Measurements from ENCODE around the gene TBC1D2. TPM values are rescaled to one million over a fixed set of nuclear protein-coding genes. Genes with fewer than 3 reads are reported as not detected.
"Not testable (repeated sequence)": the region's sequence is repeated elsewhere in the genome, so short reads cannot be mapped to it uniquely, and the experiment has no call there.

TBC1D2 gene
- total RNA-seq, 1 donor from 2014 or later, result 1.5 TPM

DNA sequence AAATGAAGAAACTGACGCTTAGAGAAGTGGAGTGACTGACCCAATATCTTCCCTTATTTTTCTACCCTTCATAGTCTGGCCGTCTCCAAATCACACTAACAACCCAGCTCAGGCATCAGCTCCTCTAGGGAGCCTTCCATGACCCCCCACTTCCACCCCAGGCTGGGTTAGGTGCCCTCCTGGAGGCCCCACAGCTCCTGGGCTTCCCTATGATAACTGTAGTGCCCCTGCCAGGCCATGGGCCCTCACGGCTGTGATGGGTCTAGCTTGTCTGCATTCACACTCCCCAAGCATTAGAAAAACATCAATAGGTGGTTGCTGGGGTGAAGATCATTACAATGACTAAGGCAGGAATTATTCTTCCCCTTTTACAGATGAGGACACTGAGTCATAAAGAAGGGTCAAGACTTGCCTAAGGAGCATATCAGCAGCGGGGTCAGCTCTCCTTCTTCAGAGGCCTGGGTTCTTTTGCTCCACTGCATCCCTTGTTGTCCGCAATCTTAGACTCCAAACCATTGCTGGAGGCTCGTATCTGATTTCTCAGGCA, 70.4 kb downstream of the TBC1D2 start:
- no peak for DNase-seq (ENCODE audit: low spot score)
- Mint-ChIP-seq H3K27ac (no peak overlapping the region), H3K36me3 (ENCODE audit: low read depth) (no peaks in the 10 kb centered on the region), H3K4me1 (ENCODE audit: low read depth) (peaks cover 3% of the 10 kb centered on the region), H3K4me3 (ENCODE audit: low read depth) (no peak overlapping the region), H3K9me3 (no peaks in the 10 kb centered on the region), H3K27me3 (ENCODE audit: low read depth) (peaks cover 8% of the 10 kb centered on the region)
- intact Hi-C loops (cut with micrococcal nuclease), result no loop called here

DNA sequence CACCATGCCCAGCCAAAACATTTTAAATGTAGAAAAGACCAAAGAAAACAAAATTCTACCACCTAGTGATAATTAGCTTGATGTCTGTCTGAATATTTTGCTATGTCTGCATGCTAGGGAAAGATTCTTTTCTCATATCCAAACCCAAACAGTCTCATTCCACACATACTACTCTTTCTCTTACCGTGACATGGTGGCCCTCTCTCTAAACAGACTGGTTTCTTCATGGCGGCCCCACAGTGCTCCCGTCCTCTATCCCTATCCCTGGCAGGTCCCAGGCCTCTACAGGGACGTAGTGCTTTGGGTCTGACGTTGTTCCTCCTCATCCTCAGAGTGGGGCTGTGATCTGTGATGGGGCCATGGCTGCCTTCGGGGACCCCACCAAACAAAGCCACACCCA, 71.1 kb downstream of the TBC1D2 start:
- H3K27me3 Mint-ChIP-seq (ENCODE audit: low read depth), result peaks cover 5% of the 10 kb centered on the region
- no peak for DNase-seq (ENCODE audit: low spot score)
- H3K36me3 Mint-ChIP-seq (ENCODE audit: low read depth), result no peaks in the 10 kb centered on the region
- no peak overlapping the region for H3K4me3 Mint-ChIP-seq (ENCODE audit: low read depth)
- no peaks in the 10 kb centered on the region for H3K9me3 Mint-ChIP-seq
- H3K27ac Mint-ChIP-seq, result no peak overlapping the region
- H3K4me1 Mint-ChIP-seq (ENCODE audit: low read depth), result no peaks in the 10 kb centered on the region
- intact Hi-C loops (cut with micrococcal nuclease), result no loop called here

DNA sequence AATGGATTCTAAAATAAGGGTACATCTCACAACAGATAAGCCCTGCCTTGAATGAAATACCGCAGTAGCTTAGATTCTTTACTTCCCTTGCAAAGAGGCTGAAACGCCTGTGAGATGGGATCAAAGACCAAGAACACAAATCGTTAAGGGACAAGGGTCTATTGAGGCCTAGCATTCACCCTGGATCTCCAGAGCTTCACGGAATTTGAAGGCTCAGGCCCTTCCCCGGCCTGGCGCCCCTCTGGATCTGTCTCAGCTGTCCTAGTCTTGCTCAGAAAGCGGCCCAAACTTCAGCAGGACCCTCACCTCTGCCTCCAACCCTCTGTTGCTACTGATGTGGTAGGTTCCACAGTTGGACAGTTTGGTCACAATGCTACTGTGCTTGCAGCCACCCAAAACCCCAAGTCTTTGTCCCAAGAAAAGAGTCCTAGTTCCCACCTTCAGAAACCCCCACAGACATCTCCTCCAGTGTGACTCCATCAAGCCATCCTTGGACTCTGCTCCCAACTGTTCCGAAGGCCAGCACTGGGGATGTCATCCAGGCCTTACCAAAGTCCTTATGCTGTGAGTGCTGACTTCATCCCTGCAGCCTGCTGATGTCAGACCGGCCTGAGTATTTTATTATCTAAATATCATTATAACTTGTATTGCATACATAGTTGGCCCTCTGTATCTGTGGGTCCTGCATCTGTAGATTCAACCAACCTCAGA, 72.4 kb downstream of the TBC1D2 start:
- intact Hi-C loops (cut with micrococcal nuclease), result no loop called here
- no peaks in the 10 kb centered on the region for H3K4me1 Mint-ChIP-seq (ENCODE audit: low read depth)
- H3K9me3 Mint-ChIP-seq, result no peaks in the 10 kb centered on the region

DNA sequence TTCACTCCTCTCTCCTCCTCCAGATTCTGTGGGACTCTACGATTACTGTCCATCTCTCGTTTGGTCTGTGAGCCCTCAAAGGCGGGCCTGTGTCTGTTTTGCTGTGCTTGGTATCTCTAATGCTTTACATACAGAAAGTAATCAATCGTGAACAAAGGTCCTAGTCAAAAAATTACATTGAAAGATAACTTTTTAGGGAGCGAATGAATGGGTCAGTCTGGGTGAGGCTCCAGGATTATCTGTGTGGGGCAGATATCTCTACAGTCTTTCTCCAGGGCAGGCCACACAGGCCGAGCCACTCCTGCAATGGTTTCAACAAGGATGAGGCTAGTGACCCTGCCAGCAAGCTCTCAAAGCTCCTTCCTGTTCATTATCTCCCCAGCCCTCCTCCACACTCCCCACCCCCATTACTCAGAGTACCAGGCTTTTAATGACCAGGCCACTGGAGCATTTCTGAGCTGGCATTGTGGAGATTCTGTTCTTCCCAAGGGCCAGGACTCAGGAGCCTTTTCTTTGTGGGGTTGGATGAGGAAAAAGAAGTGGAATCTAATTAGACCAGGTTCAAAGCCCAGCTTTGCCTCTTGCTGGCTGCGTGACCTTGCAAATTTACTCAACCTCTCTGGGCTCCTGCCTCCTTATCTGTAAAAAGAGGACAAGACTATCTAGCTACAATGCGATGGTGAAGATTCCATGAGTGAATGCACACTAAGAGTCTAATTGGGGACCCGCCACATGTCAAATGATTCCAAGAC, 73.2 kb downstream of the TBC1D2 start:
- Mint-ChIP-seq H3K27me3 (ENCODE audit: low read depth) (no peaks in the 10 kb centered on the region), H3K36me3 (ENCODE audit: low read depth) (no peaks in the 10 kb centered on the region), H3K27ac (no peak overlapping the region), H3K4me1 (ENCODE audit: low read depth) (no peaks in the 10 kb centered on the region), H3K9me3 (no peaks in the 10 kb centered on the region), H3K4me3 (ENCODE audit: low read depth) (no peak overlapping the region)
- DNase-seq (ENCODE audit: low spot score), result no peak
- intact Hi-C loops (cut with micrococcal nuclease), result no loop called here

More for the DNA sequence above, 72.4 kb downstream of the TBC1D2 start:
- H3K27ac Mint-ChIP-seq, result no peak overlapping the region
- no peak overlapping the region for H3K4me3 Mint-ChIP-seq (ENCODE audit: low read depth)
- H3K27me3 Mint-ChIP-seq (ENCODE audit: low read depth), result no peaks in the 10 kb centered on the region
- no peak for DNase-seq (ENCODE audit: low spot score)
- H3K36me3 Mint-ChIP-seq (ENCODE audit: low read depth), result no peaks in the 10 kb centered on the region

DNA sequence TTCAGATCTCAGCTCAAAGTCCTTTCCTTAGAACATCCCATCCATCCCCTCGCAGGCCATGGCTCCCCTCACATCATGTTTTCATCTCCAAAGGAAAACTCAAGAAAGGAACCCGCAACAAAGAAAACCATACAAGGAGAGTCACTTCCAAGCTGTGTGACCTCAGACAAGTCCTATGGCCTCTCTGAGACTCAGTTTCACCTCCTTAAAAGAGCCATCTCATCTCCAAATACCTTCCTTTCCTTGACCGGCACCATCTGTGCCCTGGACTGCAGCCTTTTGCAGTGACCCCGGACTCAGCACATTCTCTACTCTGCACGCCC, 73.7 kb downstream of the TBC1D2 start:
- Mint-ChIP-seq H3K36me3 (ENCODE audit: low read depth) (no peaks in the 10 kb centered on the region), H3K4me1 (ENCODE audit: low read depth) (no peaks in the 10 kb centered on the region), H3K27me3 (ENCODE audit: low read depth) (no peaks in the 10 kb centered on the region), H3K27ac (no peak overlapping the region), H3K9me3 (no peaks in the 10 kb centered on the region), H3K4me3 (ENCODE audit: low read depth) (no peak overlapping the region)
- no peak for DNase-seq (ENCODE audit: low spot score)
- intact Hi-C loops (cut with micrococcal nuclease), result no loop called here

DNA sequence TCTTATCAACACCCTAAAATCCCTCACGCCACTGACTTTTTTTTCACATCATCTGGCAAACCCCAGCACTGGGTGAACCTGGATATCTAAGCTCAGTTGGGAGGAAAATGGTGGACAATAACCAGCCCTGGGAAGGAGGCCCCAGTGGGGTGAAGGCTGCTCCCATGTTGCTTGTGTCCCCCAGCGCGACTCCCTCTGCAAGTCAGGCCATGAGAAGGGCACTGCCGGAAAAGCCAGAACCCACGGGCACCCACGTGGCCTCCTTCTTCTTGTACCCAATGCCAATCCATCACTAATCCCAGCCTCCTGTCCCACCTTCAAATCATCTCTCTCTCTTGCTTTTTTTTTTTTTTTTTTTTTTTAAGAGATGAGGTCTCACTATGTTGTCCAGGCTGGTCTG, 74.5 kb downstream of the TBC1D2 start:
- Mint-ChIP-seq H3K36me3 (ENCODE audit: low read depth) (no peaks in the 10 kb centered on the region), H3K27ac (no peak overlapping the region), H3K4me3 (ENCODE audit: low read depth) (no peak overlapping the region), H3K27me3 (ENCODE audit: low read depth) (peaks cover 3% of the 10 kb centered on the region), H3K4me1 (ENCODE audit: low read depth) (no peaks in the 10 kb centered on the region), H3K9me3 (no peaks in the 10 kb centered on the region)
- intact Hi-C loops (cut with micrococcal nuclease), result no loop called here
- no peak for DNase-seq (ENCODE audit: low spot score)

DNA sequence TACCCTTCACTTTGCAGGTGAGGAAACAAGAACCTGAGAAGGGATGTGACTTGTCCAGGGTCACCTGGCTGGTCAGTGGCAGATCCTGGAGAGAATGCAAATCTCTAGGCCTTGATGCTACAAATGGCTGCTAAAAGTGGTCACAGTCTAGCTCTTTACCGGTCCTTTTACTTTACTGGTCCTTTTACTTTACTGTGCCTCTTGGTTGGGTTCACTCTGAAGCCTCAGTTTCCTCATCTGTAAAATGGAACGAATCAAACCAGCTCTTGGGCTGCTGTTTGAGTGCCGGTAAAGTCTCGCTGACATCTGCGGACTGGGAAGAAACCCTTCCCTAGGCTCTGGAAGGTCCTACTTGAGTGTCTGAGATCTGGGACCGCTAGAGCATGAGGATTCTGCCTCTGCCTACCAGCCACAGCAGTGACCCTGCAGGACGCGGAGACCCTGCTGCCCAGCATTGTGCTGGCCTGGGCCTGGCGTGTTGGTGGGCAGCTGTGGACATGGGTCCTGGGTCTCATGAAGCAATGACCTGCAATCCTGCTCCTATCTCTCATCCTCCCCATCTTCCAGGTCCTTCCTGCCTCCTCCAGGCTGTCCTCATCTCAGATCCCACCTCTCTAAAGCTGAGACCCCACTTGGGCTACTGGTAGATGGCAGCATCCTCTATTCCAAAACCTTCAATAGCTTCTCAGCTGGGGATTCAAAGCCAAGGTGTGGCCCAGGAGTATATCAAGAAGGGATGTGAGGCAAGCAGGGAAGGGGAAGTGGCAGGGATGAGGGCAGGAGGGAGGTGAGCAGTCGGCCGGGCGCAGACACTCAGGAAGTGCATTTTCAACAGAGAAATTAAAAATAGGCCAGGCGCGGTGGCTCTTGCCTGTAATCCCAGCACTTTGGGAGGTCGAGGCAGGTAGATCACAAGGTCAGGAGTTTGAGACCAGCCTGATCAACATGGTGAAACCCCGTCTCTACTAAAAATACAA, 76.3 kb downstream of the TBC1D2 start:
- H3K9me3 Mint-ChIP-seq, result no peaks in the 10 kb centered on the region

DNA sequence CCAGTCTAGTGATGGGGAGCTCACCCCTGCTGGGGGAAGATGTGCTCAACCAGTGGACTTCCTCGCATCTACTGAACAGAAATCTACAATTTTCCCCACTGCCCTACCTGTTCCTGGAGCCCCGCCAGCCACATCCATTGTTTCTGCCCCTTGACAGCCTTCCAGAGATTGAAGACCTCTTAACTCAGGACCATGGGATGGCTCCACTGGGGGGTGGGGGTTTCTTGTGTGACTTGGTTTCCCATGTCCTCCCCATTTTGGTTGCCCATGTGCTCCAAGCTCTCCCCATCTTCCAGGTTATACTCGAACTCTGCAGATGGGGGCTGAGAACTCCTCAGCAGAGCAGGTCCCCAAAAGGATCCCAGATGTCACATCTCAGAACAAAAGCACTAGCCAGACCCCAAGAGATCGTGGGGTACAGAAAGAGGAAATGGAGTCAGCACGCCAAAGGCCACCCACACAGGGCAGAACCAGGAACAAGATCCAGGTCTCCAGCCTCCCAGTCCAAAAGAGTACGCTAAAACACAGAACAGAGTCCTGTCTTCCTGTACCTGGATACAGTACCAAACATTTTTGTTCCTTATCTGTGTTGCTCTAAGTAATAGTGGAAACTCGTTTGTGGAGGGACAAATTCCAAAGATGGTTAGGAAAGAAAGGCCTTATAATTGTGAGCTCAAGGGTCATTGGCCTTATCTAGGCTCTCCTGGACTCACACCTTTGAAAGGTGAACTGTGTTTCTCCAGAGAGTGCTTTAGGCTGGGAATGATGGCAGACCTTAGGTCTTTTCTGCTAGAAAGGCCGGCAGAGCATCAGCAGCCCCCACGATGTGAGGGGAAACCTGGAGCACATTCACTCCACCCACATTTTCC, 78.8 kb downstream of the TBC1D2 start:
- intact Hi-C loops (cut with micrococcal nuclease), result no loop called here
- no peak overlapping the region for H3K27ac Mint-ChIP-seq
- no peaks in the 10 kb centered on the region for H3K9me3 Mint-ChIP-seq
- H3K4me3 Mint-ChIP-seq (ENCODE audit: low read depth), result no peak overlapping the region
- no peaks in the 10 kb centered on the region for H3K36me3 Mint-ChIP-seq (ENCODE audit: low read depth)
- peaks cover 3% of the 10 kb centered on the region for H3K27me3 Mint-ChIP-seq (ENCODE audit: low read depth)
- H3K4me1 Mint-ChIP-seq (ENCODE audit: low read depth), result no peaks in the 10 kb centered on the region
- DNase-seq (ENCODE audit: low spot score), result no peak

More for the DNA sequence above, 76.3 kb downstream of the TBC1D2 start:
- DNase-seq (ENCODE audit: low spot score), result no peak
- Mint-ChIP-seq H3K27me3 (ENCODE audit: low read depth) (peaks cover 3% of the 10 kb centered on the region), H3K4me3 (ENCODE audit: low read depth) (no peak overlapping the region), H3K36me3 (ENCODE audit: low read depth) (no peaks in the 10 kb centered on the region), H3K4me1 (ENCODE audit: low read depth) (no peaks in the 10 kb centered on the region), H3K27ac (no peak overlapping the region)
- intact Hi-C loops (cut with micrococcal nuclease), result no loop called here

DNA sequence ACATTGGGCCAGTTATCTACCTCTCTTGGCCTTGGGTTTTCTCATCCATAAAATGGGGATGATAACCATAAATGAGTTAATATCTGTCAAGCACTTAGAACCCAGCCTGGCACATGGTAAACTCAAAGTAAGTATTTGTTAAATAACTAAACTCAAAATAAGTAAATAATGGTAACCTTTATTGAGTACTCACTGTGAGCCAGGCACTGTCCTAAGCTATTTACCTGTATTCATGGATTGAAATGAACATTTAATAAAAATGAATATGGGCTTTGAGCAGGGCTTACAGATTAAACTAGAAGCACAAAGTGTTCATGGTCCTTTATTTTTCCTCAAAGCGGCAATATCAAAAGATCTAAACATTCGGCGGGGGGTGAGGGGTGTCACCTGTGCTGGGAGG, 79.7 kb downstream of the TBC1D2 start:
- Mint-ChIP-seq H3K9me3 (no peaks in the 10 kb centered on the region), H3K27me3 (ENCODE audit: low read depth) (peaks cover 3% of the 10 kb centered on the region), H3K36me3 (ENCODE audit: low read depth) (no peaks in the 10 kb centered on the region), H3K4me3 (ENCODE audit: low read depth) (no peak overlapping the region), H3K27ac (no peak overlapping the region), H3K4me1 (ENCODE audit: low read depth) (no peaks in the 10 kb centered on the region)
- no peak for DNase-seq (ENCODE audit: low spot score)
- intact Hi-C loops (cut with micrococcal nuclease), result no loop called here

DNA sequence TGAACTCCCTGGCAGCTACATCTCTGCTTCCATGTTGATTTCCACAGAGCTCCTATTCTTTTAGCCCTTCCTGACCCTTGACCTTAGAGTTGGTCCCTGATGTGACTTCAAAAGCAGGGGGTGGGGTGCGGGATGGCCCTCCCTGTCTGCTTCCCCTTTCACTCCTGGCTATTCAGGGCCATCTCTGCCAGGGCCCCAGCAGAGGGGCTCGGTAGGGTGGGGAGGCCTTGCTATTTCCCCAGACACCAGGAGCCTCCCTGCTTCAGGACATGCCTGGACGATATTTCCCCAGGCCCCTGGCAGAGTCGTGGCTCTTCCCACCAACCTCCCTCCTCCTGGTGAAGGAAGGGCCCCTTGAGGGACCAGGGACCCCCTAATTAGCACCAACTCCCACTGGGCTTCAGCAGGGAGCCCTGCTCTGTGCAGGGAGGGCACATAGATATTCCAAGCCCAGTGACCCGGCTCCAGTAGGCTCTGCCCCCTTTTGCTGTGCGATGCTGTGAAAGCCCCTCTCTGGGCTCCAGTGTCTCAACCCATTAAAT, 80.3 kb downstream of the TBC1D2 start:
- Mint-ChIP-seq H3K27ac (no peak overlapping the region), H3K4me1 (ENCODE audit: low read depth) (peaks cover 1% of the 10 kb centered on the region), H3K9me3 (no peaks in the 10 kb centered on the region), H3K36me3 (ENCODE audit: low read depth) (no peaks in the 10 kb centered on the region), H3K4me3 (ENCODE audit: low read depth) (no peak overlapping the region), H3K27me3 (ENCODE audit: low read depth) (peaks cover 3% of the 10 kb centered on the region)
- intact Hi-C loops (cut with micrococcal nuclease), result no loop called here
- no peak for DNase-seq (ENCODE audit: low spot score)

DNA sequence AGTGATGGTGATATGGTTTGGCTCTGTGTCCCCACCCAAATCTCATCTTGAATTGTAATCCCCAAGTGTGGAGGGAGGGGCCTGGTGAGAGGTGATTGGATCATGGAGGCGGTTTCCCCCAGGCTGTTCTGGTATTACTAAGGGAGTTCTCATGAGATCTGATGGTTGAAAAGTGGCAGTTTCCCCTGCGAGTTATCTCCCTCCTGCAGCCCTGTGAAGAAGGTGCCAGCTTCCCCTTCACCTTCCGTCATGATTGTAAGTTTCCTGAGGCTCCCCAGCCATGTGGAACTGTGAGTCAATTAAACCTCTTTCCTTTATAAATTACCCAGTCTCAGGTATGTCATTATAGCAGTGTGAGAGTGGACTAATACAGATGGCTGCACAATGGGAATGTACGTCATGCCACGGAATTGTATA, 80.9 kb downstream of the TBC1D2 start:
- H3K4me3 Mint-ChIP-seq (ENCODE audit: low read depth); DNase-seq (ENCODE audit: low spot score); H3K27me3 Mint-ChIP-seq (ENCODE audit: low read depth); H3K4me1 Mint-ChIP-seq (ENCODE audit: low read depth); H3K27ac Mint-ChIP-seq; intact Hi-C loops (cut with micrococcal nuclease); H3K9me3 Mint-ChIP-seq; H3K36me3 Mint-ChIP-seq (ENCODE audit: low read depth): not testable (repeated sequence)

DNA sequence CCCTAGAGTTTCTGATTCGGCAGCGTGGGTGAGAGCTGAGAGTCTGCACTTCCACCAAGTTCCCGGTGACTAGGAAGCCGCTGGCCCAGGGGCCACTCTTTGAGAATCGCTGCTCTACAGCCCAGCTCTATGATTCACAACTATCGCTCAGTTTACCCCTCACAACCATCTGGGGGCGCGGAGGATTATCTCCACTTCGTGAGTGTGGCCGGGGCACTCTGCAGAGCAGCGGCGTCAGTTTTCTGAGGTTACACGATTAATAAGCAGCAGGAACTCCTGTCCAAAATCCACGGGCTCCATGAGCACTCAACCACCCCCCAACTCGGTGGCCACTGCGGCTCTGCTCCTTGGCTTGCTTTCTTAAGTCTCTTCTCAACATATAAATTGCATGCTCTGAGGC, 82.3 kb downstream of the TBC1D2 start:
- no peaks in the 10 kb centered on the region for H3K9me3 Mint-ChIP-seq
- peaks cover 3% of the 10 kb centered on the region for H3K27me3 Mint-ChIP-seq (ENCODE audit: low read depth)
- H3K27ac Mint-ChIP-seq, result no peak overlapping the region
- intact Hi-C loops (cut with micrococcal nuclease), result no loop called here
- no peak overlapping the region for H3K4me3 Mint-ChIP-seq (ENCODE audit: low read depth)
- DNase-seq (ENCODE audit: low spot score), result no peak
- H3K4me1 Mint-ChIP-seq (ENCODE audit: low read depth), result peaks cover 13% of the 10 kb centered on the region
- no peaks in the 10 kb centered on the region for H3K36me3 Mint-ChIP-seq (ENCODE audit: low read depth)

Measured in activated T-helper 2 cell treated with anti-CD3 and anti-CD28 coated beads, Interferon-gamma antibody, Interleukin-2, Interleukin-4, amounts not matched to agents 10 μg/mL and 5 μg/mL and 100 μg/mL, durations not matched to agents 14 hours and 24 hours and 36 hours (primary cell).